HepG2 (cell line): ENCODE results near the gene AFDN. TPM values are rescaled to one million over a fixed set of nuclear protein-coding genes. Genes with fewer than 3 reads are reported as not detected.

ENCODE experiments used
- ATAC-seq: fragments of 200-7000 bp; cut with Tn5 transposase; 3 replicates; pipeline ENCODE4 v1.9.1; 2020; ENCODE audit warnings: mild to moderate bottlenecking, moderate library complexity
- BruUV-seq: library from RNA; stranded (reverse); fragments of 400-500 nt; replicated peaks from 2 replicates; lab custom pipeline; 2021; lab: Mats Ljungman, UMichigan
- CTCF ChIA-PET: fragments of 300-600 bp; formaldehyde crosslinking; extraction: SDS; loops from one replicate; lab custom pipeline; 2021; ENCODE audit warnings: low total read pairs, inconsistent platforms, low intra/inter-chr PET ratio; lab: Yijun Ruan, JAX
- POLR2A ChIA-PET: fragments of 350-600 bp; sonication (Branson Sonifier 250); formaldehyde crosslinking; loops from one replicate; lab custom pipeline; 2020; ENCODE audit warnings: antibody characterized with exemption, inconsistent platforms; lab: Yijun Ruan, JAX
- DNase-seq: peaks from one replicate; pipeline ENCODE4 v3.0.0-alpha.2; 2015; ENCODE audit warnings: low spot score
- FAIRE-seq: peaks from 3 replicates; lab custom pipeline; 2011; peaks lifted over from hg19 to GRCh38; lab: Jason Lieb, UNC
- H2AFZ ChIP-seq: one replicate; pipeline ENCODE4 v1.6.1; 2011; ENCODE audit warnings: low read length, inconsistent platforms
- H3K27ac ChIP-seq: fragments of 300-600 bp; 3 replicates; pipeline ENCODE4 v1.8.0; 2011; ENCODE audit warnings: mixed run types, mild to moderate bottlenecking, mixed read lengths, low read length, inconsistent platforms; ENCODE audit not compliant: insufficient read depth; ENCODE audit errors: extremely low read length
- H3K27me3 ChIP-seq, 2 experiments: fragments of 200-600 bp in 1 of 2; 2 replicates in 1 of 2; 3 replicates in 1 of 2; pipeline versions ENCODE4 v1.6.0 to v1.8.0; 2011; ENCODE audit warnings: low read length in 2 of 2, mild to moderate bottlenecking in 2 of 2, moderate library complexity in 2 of 2, inconsistent platforms in 1 of 2; ENCODE audit not compliant: insufficient read depth in 2 of 2, control insufficient read depth in 1 of 2
- H3K36me3 ChIP-seq, 2 experiments: fragments of 200-600 bp in 1 of 2; replicated peaks in 1 of 2; 2 replicates in 1 of 2; 3 replicates in 1 of 2; pipeline versions ENCODE4 v1.5.1 to v1.8.0; 2011; ENCODE audit warnings: low read length in 2 of 2, inconsistent platforms in 1 of 2; ENCODE audit not compliant: insufficient read depth in 2 of 2, control insufficient read depth in 1 of 2
- H3K4me1 ChIP-seq: 2 replicates; pipeline ENCODE4 v1.5.1; 2012; ENCODE audit warnings: low read length, inconsistent platforms; ENCODE audit not compliant: insufficient read depth
- H3K4me2 ChIP-seq: 2 replicates; pipeline ENCODE4 v1.6.0; 2011; ENCODE audit warnings: low read depth, low read length, inconsistent platforms
- H3K4me3 ChIP-seq, 3 experiments: fragments of 200-600 bp in 1 of 3; sonication (generic), shearing (Covaris generic) in 1 of 3; replicated peaks in 1 of 3; 2 replicates each; pipeline ENCODE4 v1.5.1; 2011 to 2016; ENCODE audit warnings: low read length in 3 of 3, inconsistent platforms in 2 of 3, low read depth in 2 of 3, mild to moderate bottlenecking in 2 of 3, control low read depth in 1 of 3, mixed read lengths in 1 of 3; ENCODE audit not compliant: insufficient read depth in 1 of 3
- H3K79me2 ChIP-seq: one replicate; pipeline ENCODE4 v1.6.1; 2011; ENCODE audit warnings: low read length, inconsistent platforms; ENCODE audit not compliant: insufficient read depth
- H3K9ac ChIP-seq: 2 replicates; pipeline ENCODE4 v1.6.0; 2011; ENCODE audit warnings: mild to moderate bottlenecking, low read depth, low read length, inconsistent platforms; ENCODE audit not compliant: insufficient read depth
- H3K9me3 ChIP-seq: 2 replicates; pipeline ENCODE4 v1.5.1; 2012; ENCODE audit warnings: mild to moderate bottlenecking, low read length
- H4K20me1 ChIP-seq: 2 replicates; pipeline ENCODE4 v1.6.0; 2011; ENCODE audit warnings: inconsistent platforms, mild to moderate bottlenecking, low read length, moderate library complexity; ENCODE audit not compliant: insufficient read depth
- CENPT ChIP-seq: sonication (generic); formaldehyde crosslinking; IDR thresholded peaks from 2 replicates; pipeline ENCODE4 v1.8.0; 2022; ENCODE audit warnings: low read depth, mild to moderate bottlenecking, moderate library complexity, missing genetic modification reagents
- HDAC2 ChIP-seq: sonication (generic); formaldehyde crosslinking; IDR thresholded peaks from 2 replicates; pipeline ENCODE4 v1.4.0; 2020; ENCODE audit warnings: missing genetic modification reagents
- MZF1 ChIP-seq: sonication (generic); formaldehyde crosslinking; IDR thresholded peaks from 2 replicates; pipeline ENCODE4 v1.8.1; 2023; ENCODE audit warnings: mild to moderate bottlenecking, missing genetic modification reagents, borderline replicate concordance
- NCOR1 ChIP-seq: fragments of 200-600 bp; sonication (generic); IDR thresholded peaks from 2 replicates; pipeline ENCODE4 v1.7.0; 2017; ENCODE audit warnings: antibody characterized with exemption, low read length, borderline replicate concordance
- NFYB ChIP-seq: sonication (generic); formaldehyde crosslinking; IDR thresholded peaks from 2 replicates; pipeline ENCODE4 v1.4.0; 2020; ENCODE audit warnings: missing genetic modification reagents
- NR2F1 ChIP-seq, 2 experiments: fragments of 450-650 bp in 1 of 2; formaldehyde crosslinking in 1 of 2; IDR thresholded peaks; 2 replicates each; pipeline versions ENCODE4 v1.5.0 to v1.6.1; 2016 to 2020; ENCODE audit warnings: mild to moderate bottlenecking in 1 of 2, missing compliant biosample characterization in 1 of 2, missing genetic modification reagents in 1 of 2, moderate library complexity in 1 of 2
- PHF8 ChIP-seq: sonication (generic); formaldehyde crosslinking; IDR thresholded peaks from 2 replicates; pipeline ENCODE4 v1.5.0; 2020; ENCODE audit warnings: missing genetic modification reagents
- RFX5 ChIP-seq: IDR thresholded peaks from 2 replicates; pipeline ENCODE4 v1.6.1; 2011; ENCODE audit warnings: low read depth, low read length, improper control_type of control experiment
- RFXAP ChIP-seq: sonication (generic); formaldehyde crosslinking; IDR thresholded peaks from 2 replicates; pipeline ENCODE4 v1.4.0; 2020; ENCODE audit warnings: missing genetic modification reagents, borderline replicate concordance
- SATB2 ChIP-seq: sonication (generic); formaldehyde crosslinking; IDR thresholded peaks from 2 replicates; pipeline ENCODE4 v1.5.0; 2020; ENCODE audit warnings: missing genetic modification reagents
- SMAD3 ChIP-seq: sonication (generic); formaldehyde crosslinking; IDR thresholded peaks from 2 replicates; pipeline ENCODE4 v1.4.0; 2020; ENCODE audit warnings: missing genetic modification reagents
- SRF ChIP-seq: IDR thresholded peaks from 2 replicates; pipeline ENCODE4 v1.6.1; 2011; ENCODE audit warnings: mild to moderate bottlenecking, low read depth, low read length, moderate library complexity
- SUZ12 ChIP-seq: fragments of 150-350 bp; IDR thresholded peaks from 2 replicates; pipeline ENCODE4 v1.6.1; 2014; ENCODE audit warnings: low read depth, low read length
- TMF1 ChIP-seq: sonication (generic); formaldehyde crosslinking; IDR thresholded peaks from 2 replicates; pipeline ENCODE4 v1.8.1; 2022; ENCODE audit warnings: low read depth, missing genetic modification reagents
- YY1 ChIP-seq: IDR thresholded peaks from 2 replicates; pipeline ENCODE4 v1.6.1; 2011; ENCODE audit warnings: low read length, low read depth, moderate library complexity, mild to moderate bottlenecking; ENCODE audit not compliant: insufficient read depth, insufficient replicate concordance
- WGBS: methylation state at CpG from one replicate; pipeline ENCODE4 v1.1.6; 2017; ENCODE audit warnings: low lambda C conversion rate; 5-methylcytosine and 5-hydroxymethylcytosine counted together
- in situ Hi-C: cut with HindIII; loops from 2 replicates; pipeline ENCODE4 v1.10.0; 2017; ENCODE audit warnings: low pct_unique_long_range_greater_than_20kb; ENCODE audit not compliant: extremely low pct_ligation_motif_present
- intact Hi-C: fragments of 100-400 bp; cut with micrococcal nuclease; formaldehyde crosslinking; loops from one replicate; pipeline ENCODE4 v1.10.0; 2022; ENCODE audit not compliant: unreplicated experiment
- polyA plus RNA-seq, 8 experiments: library from polyadenylated mRNA; depleted of rRNA in 3 of 8; stranded (reverse) in 7 of 8; unstranded in 1 of 8; fragments of >200 nt; fragmentation: Illumina TruSeq in 4 of 8; extraction: Trizol in 4 of 8; gene quantifications; 2 replicates each; pipeline versions ENCODE4 v1.2.1 to v1.2.3, GENCODE V29; 2011 to 2016; ENCODE audit warnings: low read depth in 4 of 8, missing spikeins in 1 of 8, mixed read lengths in 1 of 8; ENCODE audit not compliant: insufficient read depth in 1 of 8
- total RNA-seq, 5 experiments: library from RNA; depleted of rRNA; stranded (reverse); fragments of >200 nt; fragmentation: Illumina TruSeq; extraction: Trizol; gene quantifications; 2 replicates each; pipeline ENCODE4 v1.2.3, GENCODE V29; 2016; ENCODE audit warnings: low read depth in 1 of 5
- TF ChIP-seq, protein P1 (sequence below): sonication (generic); formaldehyde crosslinking; conservative IDR thresholded peaks from 2 replicates; pipeline ENCODE4 v1.4.0; 2020; ENCODE audit warnings: missing genetic modification reagents
- TF ChIP-seq, protein P2 (sequence below): sonication (generic); formaldehyde crosslinking; IDR thresholded peaks from 2 replicates; pipeline ENCODE4 v1.8.0; 2022; ENCODE audit warnings: mild to moderate bottlenecking, missing genetic modification reagents
- TF ChIP-seq, protein P3 (sequence below): sonication (generic); formaldehyde crosslinking; IDR thresholded peaks from 2 replicates; pipeline ENCODE4 v1.4.0; 2020; ENCODE audit warnings: missing genetic modification reagents
- TF ChIP-seq, protein P4 (sequence below): sonication (generic); formaldehyde crosslinking; IDR thresholded peaks from 2 replicates; pipeline ENCODE4 v1.8.1; 2023; ENCODE audit warnings: missing genetic modification reagents, inconsistent platforms, borderline replicate concordance

AFDN gene
- total and polyA plus RNA-seq, 2 of the 13 experiments (the other 11 are each of a cell fraction or from before 2014, with no cell fraction given): 136 to 151 TPM

DNA sequence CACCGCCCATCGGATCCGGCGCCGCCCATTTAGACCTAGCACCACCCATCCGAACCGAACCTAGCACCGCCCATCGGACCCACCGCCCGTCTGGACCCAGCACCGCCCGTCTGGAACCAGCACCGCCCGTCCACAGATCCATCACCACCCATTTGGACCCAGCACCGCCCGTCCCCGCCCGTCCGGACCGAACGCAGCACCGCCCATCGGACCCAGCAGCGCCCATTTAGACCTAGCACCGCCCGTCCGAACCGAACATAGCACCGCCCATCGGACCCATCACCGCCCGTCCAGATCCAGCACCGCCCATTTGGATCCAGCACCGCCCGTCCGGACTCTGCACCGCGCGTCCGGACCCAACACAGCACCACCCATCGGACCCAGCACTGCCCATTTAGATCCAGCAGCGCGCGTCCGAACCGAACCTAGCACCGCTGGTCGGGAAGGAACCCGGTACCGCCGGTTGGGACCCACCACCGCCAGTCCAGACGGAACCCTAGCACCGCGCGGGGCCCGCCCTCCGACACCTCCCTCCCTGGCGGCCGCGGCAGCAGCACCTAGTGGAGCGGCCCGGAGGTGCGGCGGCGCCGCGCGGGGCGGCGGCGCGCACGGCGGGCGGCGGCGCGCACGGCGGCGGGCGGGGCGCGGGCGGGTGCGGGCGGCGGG is 348 bp upstream of the AFDN start:
- H3K27ac ChIP-seq: peak overlapping the region; percentile 63
- H4K20me1 ChIP-seq: peaks cover 36% of the 10 kb centered on the region
- H3K4me1 ChIP-seq: peaks cover 36% of the 10 kb centered on the region
- DNase-seq: no peak
- H3K27me3 ChIP-seq: no peaks in the 10 kb centered on the region; a peak in 1 of 5 replicates
- no TSS peak for BruUV-seq
- 0% methylated on average over 9 of the region's 90 CpGs for WGBS
- H3K9ac ChIP-seq: peak overlapping the region; percentile 83
- no peaks in the 10 kb centered on the region for H3K9me3 ChIP-seq
- FAIRE-seq: no peak
- H3K4me3 ChIP-seq: peak overlapping the region; percentile 79 to 100 (median 93)
- ATAC-seq: peak; percentile 86
- intact Hi-C loops (loop anchor here (2.0 to 5.0 kb wide), 5 partner anchors 64 to 324 kb away; no protein-coding TSS in a partner anchor), in situ Hi-C loops (no loop called here)
- H3K4me2 ChIP-seq: peak overlapping the region; percentile 84
- H3K36me3 ChIP-seq: peaks cover 0 to 10% of the 10 kb centered on the region in 2 experiments; a peak in 2 of 5 replicates
- peaks cover 43% of the 10 kb centered on the region for H3K79me2 ChIP-seq
- ChIA-PET POLR2A (interaction anchor here (2.1 kb wide), 1 partner anchor 147 kb away, joined by 5 read pairs; no protein-coding TSS in a partner anchor), CTCF (interaction anchor here (1.1 kb wide), 1 partner anchor 72 kb away, joined by 3 read pairs; no protein-coding TSS in a partner anchor)
- no peak overlapping the region for H2AFZ ChIP-seq
- TF ChIP-seq SRF (no peak), RFXAP (CRISPR knock-in tag) (0 out of 2 replicates have a peak, but pooled peaks have one; percentile 18), RFX5 (no peak), CENPT (no peak), SMAD3 (CRISPR knock-in tag) (no peak), NFYB (no peak), SATB2 (no peak), YY1 (peak; percentile 22), MZF1 (no peak), PHF8 (CRISPR knock-in tag) (peak; percentile 83), HDAC2 (CRISPR knock-in tag) (peak; percentile 15; the same call in 1 of the 2 replicates), NR2F1 (CRISPR knock-in tag; IDR thresholded peaks at IDR 0.05) (no peak), SUZ12 (no peak), TMF1 (CRISPR knock-in tag) (0 out of 2 replicates have a peak, but pooled peaks have one; percentile 50), NCOR1 (peak; percentile 64)
- TF ChIP-seq, protein P1, sequence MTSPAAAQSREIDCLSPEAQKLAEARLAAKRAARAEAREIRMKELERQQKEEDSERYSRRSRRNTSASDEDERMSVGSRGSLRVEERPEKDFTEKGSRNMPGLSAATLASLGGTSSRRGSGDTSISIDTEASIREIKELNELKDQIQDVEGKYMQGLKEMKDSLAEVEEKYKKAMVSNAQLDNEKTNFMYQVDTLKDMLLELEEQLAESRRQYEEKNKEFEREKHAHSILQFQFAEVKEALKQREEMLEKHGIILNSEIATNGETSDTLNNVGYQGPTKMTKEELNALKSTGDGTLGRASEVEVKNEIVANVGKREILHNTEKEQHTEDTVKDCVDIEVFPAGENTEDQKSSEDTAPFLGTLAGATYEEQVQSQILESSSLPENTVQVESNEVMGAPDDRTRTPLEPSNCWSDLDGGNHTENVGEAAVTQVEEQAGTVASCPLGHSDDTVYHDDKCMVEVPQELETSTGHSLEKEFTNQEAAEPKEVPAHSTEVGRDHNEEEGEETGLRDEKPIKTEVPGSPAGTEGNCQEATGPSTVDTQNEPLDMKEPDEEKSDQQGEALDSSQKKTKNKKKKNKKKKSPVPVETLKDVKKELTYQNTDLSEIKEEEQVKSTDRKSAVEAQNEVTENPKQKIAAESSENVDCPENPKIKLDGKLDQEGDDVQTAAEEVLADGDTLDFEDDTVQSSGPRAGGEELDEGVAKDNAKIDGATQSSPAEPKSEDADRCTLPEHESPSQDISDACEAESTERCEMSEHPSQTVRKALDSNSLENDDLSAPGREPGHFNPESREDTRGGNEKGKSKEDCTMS (CRISPR knock-in tag): no peak
- TF ChIP-seq, protein P2, sequence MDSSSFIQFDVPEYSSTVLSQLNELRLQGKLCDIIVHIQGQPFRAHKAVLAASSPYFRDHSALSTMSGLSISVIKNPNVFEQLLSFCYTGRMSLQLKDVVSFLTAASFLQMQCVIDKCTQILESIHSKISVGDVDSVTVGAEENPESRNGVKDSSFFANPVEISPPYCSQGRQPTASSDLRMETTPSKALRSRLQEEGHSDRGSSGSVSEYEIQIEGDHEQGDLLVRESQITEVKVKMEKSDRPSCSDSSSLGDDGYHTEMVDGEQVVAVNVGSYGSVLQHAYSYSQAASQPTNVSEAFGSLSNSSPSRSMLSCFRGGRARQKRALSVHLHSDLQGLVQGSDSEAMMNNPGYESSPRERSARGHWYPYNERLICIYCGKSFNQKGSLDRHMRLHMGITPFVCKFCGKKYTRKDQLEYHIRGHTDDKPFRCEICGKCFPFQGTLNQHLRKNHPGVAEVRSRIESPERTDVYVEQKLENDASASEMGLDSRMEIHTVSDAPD: no peak
- TF ChIP-seq, protein P3, sequence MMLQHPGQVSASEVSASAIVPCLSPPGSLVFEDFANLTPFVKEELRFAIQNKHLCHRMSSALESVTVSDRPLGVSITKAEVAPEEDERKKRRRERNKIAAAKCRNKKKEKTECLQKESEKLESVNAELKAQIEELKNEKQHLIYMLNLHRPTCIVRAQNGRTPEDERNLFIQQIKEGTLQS: peak; percentile 19; the same call in 1 of the 2 replicates
- TF ChIP-seq, protein P4, sequence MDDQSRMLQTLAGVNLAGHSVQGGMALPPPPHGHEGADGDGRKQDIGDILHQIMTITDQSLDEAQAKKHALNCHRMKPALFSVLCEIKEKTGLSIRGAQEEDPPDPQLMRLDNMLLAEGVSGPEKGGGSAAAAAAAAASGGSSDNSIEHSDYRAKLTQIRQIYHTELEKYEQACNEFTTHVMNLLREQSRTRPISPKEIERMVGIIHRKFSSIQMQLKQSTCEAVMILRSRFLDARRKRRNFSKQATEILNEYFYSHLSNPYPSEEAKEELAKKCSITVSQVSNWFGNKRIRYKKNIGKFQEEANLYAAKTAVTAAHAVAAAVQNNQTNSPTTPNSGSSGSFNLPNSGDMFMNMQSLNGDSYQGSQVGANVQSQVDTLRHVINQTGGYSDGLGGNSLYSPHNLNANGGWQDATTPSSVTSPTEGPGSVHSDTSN: no peak
